ENCODE results near the gene LRRN3. TPM values are rescaled to one million over a fixed set of nuclear protein-coding genes. Genes with fewer than 3 reads are reported as not detected.

Gene LRRN3
- total RNA-seq, 1 donor from 2014 or later: 0.98 TPM

DNA sequence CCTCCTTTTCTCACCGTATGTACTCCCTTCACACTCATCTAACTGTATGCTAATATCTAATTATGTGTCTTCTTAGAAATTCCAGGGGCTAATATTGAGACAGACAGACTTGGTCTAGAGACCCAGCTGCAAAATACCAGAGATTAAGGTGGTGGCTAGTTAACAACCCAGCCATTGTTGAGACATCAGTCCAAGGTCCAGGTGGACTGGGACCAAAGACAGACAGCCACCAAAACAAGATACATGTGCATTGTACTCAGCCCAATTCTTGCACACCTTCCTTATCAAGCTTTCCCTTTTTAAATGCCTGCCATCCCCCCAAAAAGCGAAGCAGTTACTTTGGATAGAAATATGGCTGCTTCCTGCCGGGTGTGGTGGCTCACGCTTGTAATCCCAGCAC lies 43.3 kb upstream of the LRRN3 start:
- no peaks in the 10 kb centered on the region for H3K27me3 ChIP-seq
- H3K36me3 ChIP-seq: no peaks in the 10 kb centered on the region
- no peak overlapping the region for H3K27ac ChIP-seq
- H3K9me3 ChIP-seq: no peaks in the 10 kb centered on the region
- DNase-seq (ENCODE audit: extremely low spot score in 2 of 2): no peak
- intact Hi-C loops (cut with DNase I): no loop called here
- no peaks in the 10 kb centered on the region for H3K4me1 ChIP-seq
- TF ChIP-seq POLR2AphosphoS5 (IDR thresholded peaks at IDR 0.05; ENCODE audit: insufficient read depth in 1 of 2, low read depth in 1 of 2) (no peak), POLR2A (IDR thresholded peaks at IDR 0.05) (no peak)
- TF ChIP-seq, protein P1, sequence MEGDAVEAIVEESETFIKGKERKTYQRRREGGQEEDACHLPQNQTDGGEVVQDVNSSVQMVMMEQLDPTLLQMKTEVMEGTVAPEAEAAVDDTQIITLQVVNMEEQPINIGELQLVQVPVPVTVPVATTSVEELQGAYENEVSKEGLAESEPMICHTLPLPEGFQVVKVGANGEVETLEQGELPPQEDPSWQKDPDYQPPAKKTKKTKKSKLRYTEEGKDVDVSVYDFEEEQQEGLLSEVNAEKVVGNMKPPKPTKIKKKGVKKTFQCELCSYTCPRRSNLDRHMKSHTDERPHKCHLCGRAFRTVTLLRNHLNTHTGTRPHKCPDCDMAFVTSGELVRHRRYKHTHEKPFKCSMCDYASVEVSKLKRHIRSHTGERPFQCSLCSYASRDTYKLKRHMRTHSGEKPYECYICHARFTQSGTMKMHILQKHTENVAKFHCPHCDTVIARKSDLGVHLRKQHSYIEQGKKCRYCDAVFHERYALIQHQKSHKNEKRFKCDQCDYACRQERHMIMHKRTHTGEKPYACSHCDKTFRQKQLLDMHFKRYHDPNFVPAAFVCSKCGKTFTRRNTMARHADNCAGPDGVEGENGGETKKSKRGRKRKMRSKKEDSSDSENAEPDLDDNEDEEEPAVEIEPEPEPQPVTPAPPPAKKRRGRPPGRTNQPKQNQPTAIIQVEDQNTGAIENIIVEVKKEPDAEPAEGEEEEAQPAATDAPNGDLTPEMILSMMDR (IDR thresholded peaks at IDR 0.05): no peak
- H3K4me3 ChIP-seq: no peak overlapping the region

DNA sequence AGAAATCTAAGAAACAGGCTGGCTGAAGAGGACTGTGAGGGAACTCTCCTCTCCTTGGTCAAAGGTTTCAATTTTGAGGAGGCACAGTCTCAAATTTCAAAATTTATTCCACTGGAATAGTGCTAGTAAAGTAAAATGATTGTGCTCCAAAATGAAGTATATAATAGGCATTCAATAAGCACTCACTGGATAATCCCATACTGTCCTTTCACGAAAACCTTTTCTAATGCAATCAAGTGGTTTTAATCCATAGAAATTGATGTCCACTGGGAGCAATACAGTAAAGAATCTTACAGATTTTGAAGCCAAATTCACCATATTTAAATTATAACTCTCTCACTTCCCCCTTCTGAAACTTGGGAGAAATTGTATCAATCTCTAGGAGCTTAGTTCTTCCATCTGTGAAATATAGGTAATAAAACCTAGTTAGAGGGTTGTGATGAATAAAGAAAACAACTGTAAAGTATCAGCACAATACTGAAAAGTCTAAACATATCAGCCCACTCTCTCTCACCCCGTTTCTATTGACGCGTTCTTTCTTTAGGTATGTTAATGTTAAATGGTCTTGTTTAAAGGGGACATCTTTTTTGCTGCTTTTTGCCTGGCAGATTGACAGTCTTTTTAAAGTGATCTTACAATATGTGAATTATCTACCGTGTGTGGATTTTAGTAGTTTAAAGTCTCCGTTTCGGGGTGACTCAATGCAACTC lies 40.8 kb upstream of the LRRN3 start:
- Histone ChIP-seq H3K9me3 (no peaks in the 10 kb centered on the region), H3K4me1 (no peaks in the 10 kb centered on the region), H3K36me3 (no peaks in the 10 kb centered on the region), H3K27me3 (no peaks in the 10 kb centered on the region), H3K27ac (no peak overlapping the region), H3K4me3 (no peak overlapping the region)
- intact Hi-C loops (cut with DNase I): no loop called here
- no peak for DNase-seq (ENCODE audit: extremely low spot score in 2 of 2)
- TF ChIP-seq POLR2A (IDR thresholded peaks at IDR 0.05) (no peak), POLR2AphosphoS5 (IDR thresholded peaks at IDR 0.05; ENCODE audit: insufficient read depth in 1 of 2, low read depth in 1 of 2) (no peak)
- TF ChIP-seq, protein P1 (IDR thresholded peaks at IDR 0.05): no peak

DNA sequence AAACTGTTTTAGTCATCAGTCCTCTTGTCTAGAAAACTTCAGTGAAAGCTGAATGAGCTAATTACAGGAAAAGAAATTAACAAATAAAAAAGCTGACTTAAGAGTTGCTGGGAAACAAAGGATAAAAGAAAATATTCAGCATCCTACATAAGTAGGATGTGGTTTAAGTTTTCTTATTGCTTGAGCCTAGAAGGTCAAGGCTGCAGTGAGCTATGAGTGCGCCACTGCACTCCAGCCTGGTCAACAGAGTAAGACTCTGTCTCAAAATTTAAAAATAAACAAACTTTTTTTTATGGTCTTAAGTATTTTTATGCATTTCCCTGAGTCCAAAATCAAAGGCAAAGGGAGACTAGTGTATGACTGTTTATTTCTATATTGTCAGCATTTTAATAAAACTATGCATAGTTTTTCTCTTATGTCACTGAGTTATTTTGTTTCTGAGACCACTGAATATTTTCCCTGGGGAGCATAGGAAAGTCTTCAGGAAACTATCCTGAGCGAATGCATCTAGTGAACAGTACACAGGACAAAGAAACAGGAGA lies 40.0 kb upstream of the LRRN3 start:
- no peaks in the 10 kb centered on the region for H3K27me3 ChIP-seq
- H3K9me3 ChIP-seq: no peaks in the 10 kb centered on the region
- H3K27ac ChIP-seq: no peak overlapping the region
- no peak overlapping the region for H3K4me3 ChIP-seq
- no peaks in the 10 kb centered on the region for H3K36me3 ChIP-seq
- no peaks in the 10 kb centered on the region for H3K4me1 ChIP-seq
- intact Hi-C loops (cut with DNase I): no loop called here
- TF ChIP-seq POLR2AphosphoS5 (IDR thresholded peaks at IDR 0.05; ENCODE audit: insufficient read depth in 1 of 2, low read depth in 1 of 2) (no peak), POLR2A (IDR thresholded peaks at IDR 0.05) (no peak)
- TF ChIP-seq, protein P1 (IDR thresholded peaks at IDR 0.05): no peak
- no peak for DNase-seq (ENCODE audit: extremely low spot score in 2 of 2)

DNA sequence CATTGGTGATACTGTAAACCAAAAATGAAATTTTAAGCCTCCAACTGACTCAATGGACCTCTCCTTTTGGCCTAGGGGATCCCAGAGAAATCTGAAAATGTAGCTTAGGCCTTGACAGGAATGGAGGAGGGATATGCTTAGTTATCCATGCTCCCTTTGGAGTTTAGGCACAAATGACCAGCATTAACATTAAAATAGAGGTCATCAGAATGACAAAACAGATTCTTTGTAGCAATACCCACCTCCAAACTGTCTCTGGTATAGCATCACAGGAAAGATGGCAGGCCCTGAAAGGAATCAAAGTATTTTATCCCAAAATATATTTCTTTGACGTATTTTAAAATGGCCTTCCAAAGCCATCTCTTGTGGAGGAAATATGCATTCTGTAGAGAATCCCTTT lies 39.1 kb upstream of the LRRN3 start:
- Histone ChIP-seq H3K4me1 (no peaks in the 10 kb centered on the region), H3K9me3 (no peaks in the 10 kb centered on the region), H3K4me3 (no peak overlapping the region), H3K27ac (no peak overlapping the region), H3K36me3 (no peaks in the 10 kb centered on the region), H3K27me3 (no peaks in the 10 kb centered on the region)
- intact Hi-C loops (cut with DNase I): no loop called here
- DNase-seq (ENCODE audit: extremely low spot score in 2 of 2): no peak
- TF ChIP-seq POLR2A (IDR thresholded peaks at IDR 0.05) (no peak), POLR2AphosphoS5 (IDR thresholded peaks at IDR 0.05; ENCODE audit: insufficient read depth in 1 of 2, low read depth in 1 of 2) (no peak)
- TF ChIP-seq, protein P1 (IDR thresholded peaks at IDR 0.05): no peak

DNA sequence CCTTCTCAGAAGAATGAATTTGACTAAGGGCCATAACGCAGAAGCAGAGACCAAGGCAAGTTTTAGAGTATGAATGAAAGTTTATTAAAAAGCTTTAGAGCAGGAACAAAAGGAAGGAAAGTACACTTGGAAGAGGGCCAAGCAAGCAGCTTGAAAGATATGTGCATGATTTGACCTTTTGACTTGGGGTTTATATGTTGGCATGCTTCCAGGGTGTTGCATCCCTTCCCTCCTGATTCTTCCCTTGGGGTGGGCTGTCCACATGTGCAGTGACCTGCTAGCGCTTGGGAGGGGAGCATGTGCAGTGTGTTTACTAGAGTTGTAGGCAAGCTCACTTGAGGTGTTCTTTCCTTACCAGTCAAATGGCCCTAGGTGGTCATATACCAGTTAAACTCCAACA lies 37.9 kb upstream of the LRRN3 start:
- intact Hi-C loops (cut with DNase I): no loop called here

More for the DNA sequence above, 37.9 kb upstream of the LRRN3 start:
- no peaks in the 10 kb centered on the region for H3K4me1 ChIP-seq
- no peak overlapping the region for H3K27ac ChIP-seq
- no peaks in the 10 kb centered on the region for H3K36me3 ChIP-seq
- no peaks in the 10 kb centered on the region for H3K27me3 ChIP-seq
- no peak for TF ChIP-seq POLR2AphosphoS5 (IDR thresholded peaks at IDR 0.05; ENCODE audit: insufficient read depth in 1 of 2, low read depth in 1 of 2)
- TF ChIP-seq, protein P1 (IDR thresholded peaks at IDR 0.05): no peak
- no peak for TF ChIP-seq POLR2A (IDR thresholded peaks at IDR 0.05)
- no peak for DNase-seq (ENCODE audit: extremely low spot score in 2 of 2)
- no peaks in the 10 kb centered on the region for H3K9me3 ChIP-seq
- H3K4me3 ChIP-seq: no peak overlapping the region

All from vagina (tissue), 2 donors.